Astrocyte (in vitro differentiated cells and primary cell): Measurements from ENCODE around the gene CTCF. TPM values are rescaled to one million over a fixed set of nuclear protein-coding genes. Genes with fewer than 3 reads are reported as not detected.

Experiments used
- DNase-seq: peaks from one replicate; pipeline ENCODE4 v3.0.0-alpha.2; 2010; ENCODE audit warnings: low read depth
- FAIRE-seq: peaks from 2 replicates; lab custom pipeline; 2011; peaks lifted over from hg19 to GRCh38; lab: Jason Lieb, UNC
- H2AFZ ChIP-seq: 2 replicates; pipeline ENCODE4 v1.6.0; 2012; ENCODE audit warnings: low read depth, low read length, inconsistent platforms
- H3K27ac ChIP-seq: 2 replicates; pipeline ENCODE4 v1.5.1; 2011; ENCODE audit warnings: low read depth, low read length, inconsistent platforms
- H3K27me3 ChIP-seq: 2 replicates; pipeline ENCODE4 v1.6.0; 2011; ENCODE audit warnings: low read length, inconsistent platforms; ENCODE audit not compliant: insufficient read depth
- H3K36me3 ChIP-seq: 2 replicates; pipeline ENCODE4 v1.5.1; 2011; ENCODE audit warnings: low read length, inconsistent platforms; ENCODE audit not compliant: insufficient read depth
- H3K4me1 ChIP-seq: 2 replicates; pipeline ENCODE4 v1.5.1; 2011; ENCODE audit warnings: low read length, inconsistent platforms; ENCODE audit not compliant: insufficient read depth
- H3K4me2 ChIP-seq: 2 replicates; pipeline ENCODE4 v1.6.0; 2012; ENCODE audit warnings: low read length, inconsistent platforms
- H3K4me3 ChIP-seq: 2 replicates; pipeline ENCODE4 v1.5.1; 2011; ENCODE audit warnings: low read depth, mild to moderate bottlenecking, low read length, inconsistent platforms; ENCODE audit not compliant: insufficient read depth
- H3K79me2 ChIP-seq: 2 replicates; pipeline ENCODE4 v1.6.0; 2012; ENCODE audit warnings: mild to moderate bottlenecking, low read length, inconsistent platforms; ENCODE audit not compliant: insufficient read depth
- H3K9ac ChIP-seq: 2 replicates; pipeline ENCODE4 v1.6.0; 2012; ENCODE audit warnings: mild to moderate bottlenecking, low read length, inconsistent platforms
- H3K9me3 ChIP-seq: 2 replicates; pipeline ENCODE4 v1.5.1; 2012; ENCODE audit warnings: low read depth, mild to moderate bottlenecking, low read length, inconsistent platforms; ENCODE audit not compliant: insufficient read depth
- H4K20me1 ChIP-seq: 2 replicates; pipeline ENCODE4 v1.6.0; 2012; ENCODE audit warnings: low read length, inconsistent platforms; ENCODE audit not compliant: insufficient read depth
- H3K27ac Mint-ChIP-seq: one replicate; pipeline ENCODE4 v1.8.0; 2021; ENCODE audit warnings: mild to moderate bottlenecking, mixed read lengths; ENCODE audit not compliant: unreplicated experiment
- H3K27me3 Mint-ChIP-seq: one replicate; pipeline ENCODE4 v1.8.0; 2021; ENCODE audit warnings: low read depth, mixed read lengths; ENCODE audit not compliant: unreplicated experiment
- H3K36me3 Mint-ChIP-seq: one replicate; pipeline ENCODE4 v1.8.0; 2021; ENCODE audit warnings: low read depth, mixed read lengths; ENCODE audit not compliant: unreplicated experiment
- H3K4me1 Mint-ChIP-seq: one replicate; pipeline ENCODE4 v1.8.0; 2021; ENCODE audit warnings: low read depth, mixed read lengths; ENCODE audit not compliant: unreplicated experiment
- H3K4me3 Mint-ChIP-seq: one replicate; pipeline ENCODE4 v1.8.0; 2021; ENCODE audit warnings: mild to moderate bottlenecking, moderate library complexity, mixed read lengths; ENCODE audit not compliant: unreplicated experiment
- H3K9me3 Mint-ChIP-seq: one replicate; pipeline ENCODE4 v1.8.0; 2021; ENCODE audit warnings: mild to moderate bottlenecking, mixed read lengths; ENCODE audit not compliant: unreplicated experiment
- CTCF ChIP-seq: IDR thresholded peaks from 2 replicates; pipeline ENCODE4 v1.5.1; 2011; ENCODE audit warnings: low read depth, mild to moderate bottlenecking, inconsistent platforms, low read length, moderate library complexity; ENCODE audit not compliant: insufficient read depth
- EZH2 ChIP-seq: IDR thresholded peaks from 2 replicates; pipeline ENCODE4 v1.6.1; 2012; ENCODE audit warnings: mild to moderate bottlenecking, low read length, inconsistent platforms; ENCODE audit not compliant: insufficient read depth
- total RNA-seq: library from RNA; stranded (reverse); gene quantifications from 2 replicates; pipeline ENCODE4 v1.2.1, GENCODE V29; 2021

Gene CTCF
- total RNA-seq, 1 donor from 2014 or later: 26.8 TPM

GRCh38 chr16:67534431-67534830 is 27.9 kb upstream of the CTCF start:
- H4K20me1 ChIP-seq: peaks cover 84% of the 10 kb centered on the region

GRCh38 chr16:67535201-67535600 is 27.1 kb upstream of the CTCF start:
- no peak overlapping the region for H3K4me2 ChIP-seq
- H3K9ac ChIP-seq: no peak overlapping the region
- H3K27ac Mint-ChIP-seq: peak overlapping the region; percentile 59
- peaks cover 37% of the 10 kb centered on the region for H3K4me1 ChIP-seq
- no peak overlapping the region for H2AFZ ChIP-seq
- no peak overlapping the region for H3K27ac ChIP-seq
- H3K4me1 Mint-ChIP-seq: peaks cover 45% of the 10 kb centered on the region
- peak overlapping the region; percentile 62 for H3K4me3 Mint-ChIP-seq
- H4K20me1 ChIP-seq: peaks cover 91% of the 10 kb centered on the region
- TF ChIP-seq EZH2 (no peak), CTCF (no peak)
- no peaks in the 10 kb centered on the region for H3K27me3 Mint-ChIP-seq
- DNase-seq (no peak), FAIRE-seq (no peak)
- H3K4me3 ChIP-seq: no peak overlapping the region
- no peaks in the 10 kb centered on the region for H3K9me3 ChIP-seq
- H3K9me3 Mint-ChIP-seq: no peaks in the 10 kb centered on the region
- H3K36me3 ChIP-seq: no peaks in the 10 kb centered on the region
- H3K36me3 Mint-ChIP-seq: peaks cover 9% of the 10 kb centered on the region
- H3K27me3 ChIP-seq: no peaks in the 10 kb centered on the region
- peaks cover 93% of the 10 kb centered on the region for H3K79me2 ChIP-seq

More at GRCh38 chr16:67534431-67534830, 27.9 kb upstream of the CTCF start:
- peaks cover 41% of the 10 kb centered on the region for H3K4me1 Mint-ChIP-seq
- Histone ChIP-seq H3K4me3 (no peak overlapping the region), H3K4me1 (peaks cover 42% of the 10 kb centered on the region), H2AFZ (no peak overlapping the region), H3K27ac (no peak overlapping the region), H3K79me2 (peaks cover 94% of the 10 kb centered on the region), H3K9ac (no peak overlapping the region), H3K4me2 (no peak overlapping the region), H3K9me3 (no peaks in the 10 kb centered on the region), H3K27me3 (no peaks in the 10 kb centered on the region), H3K36me3 (no peaks in the 10 kb centered on the region)
- no peaks in the 10 kb centered on the region for H3K9me3 Mint-ChIP-seq
- H3K4me3 Mint-ChIP-seq: peak overlapping the region; percentile 4
- FAIRE-seq (no peak), DNase-seq (no peak)
- H3K36me3 Mint-ChIP-seq: peaks cover 8% of the 10 kb centered on the region
- TF ChIP-seq CTCF (no peak), EZH2 (no peak)
- H3K27ac Mint-ChIP-seq: no peak overlapping the region
- no peaks in the 10 kb centered on the region for H3K27me3 Mint-ChIP-seq

GRCh38 chr16:67537270-67537635 is 25.1 kb upstream of the CTCF start:
- no peak overlapping the region for H2AFZ ChIP-seq
- H3K4me2 ChIP-seq: peak overlapping the region; percentile 98
- TF ChIP-seq EZH2 (no peak), CTCF (no peak)
- Mint-ChIP-seq H3K27ac (peak overlapping the region; percentile 93), H3K27me3 (no peaks in the 10 kb centered on the region), H3K9me3 (no peaks in the 10 kb centered on the region), H3K36me3 (peaks cover 21% of the 10 kb centered on the region), H3K4me3 (peak overlapping the region; percentile 85), H3K4me1 (peaks cover 39% of the 10 kb centered on the region)
- peak overlapping the region; percentile 55 for H3K27ac ChIP-seq
- H3K36me3 ChIP-seq: peaks cover 11% of the 10 kb centered on the region
- H3K9me3 ChIP-seq: no peaks in the 10 kb centered on the region
- H3K4me1 ChIP-seq: peaks cover 35% of the 10 kb centered on the region
- H3K79me2 ChIP-seq: peaks cover 84% of the 10 kb centered on the region
- H4K20me1 ChIP-seq: peaks cover 94% of the 10 kb centered on the region
- peak overlapping the region; percentile 67 for H3K4me3 ChIP-seq
- no peaks in the 10 kb centered on the region for H3K27me3 ChIP-seq
- DNase-seq (no peak), FAIRE-seq (no peak)
- peak overlapping the region; percentile 86 for H3K9ac ChIP-seq
